K562 (cell line): ENCODE measurements around the gene P2RY8.

Source experiments
- CBX8 ChIP-seq: fragments of 200-600 bp; sonication (generic); IDR thresholded peaks from 2 replicates; pipeline ENCODE4 v1.6.1; 2012; ENCODE audit warnings: borderline replicate concordance, mixed run types, low read depth, mild to moderate bottlenecking, moderate library complexity, mixed read lengths, low read length, control low read depth, inconsistent platforms; ENCODE audit not compliant: poor library complexity, severe bottlenecking; ENCODE audit errors: extremely low read depth
- CHD2 ChIP-seq: IDR thresholded peaks from 2 replicates; pipeline ENCODE4 v1.6.1; 2011; ENCODE audit warnings: low read depth, low read length
- SRSF1 ChIP-seq: fragments of 200-400 bp; formaldehyde crosslinking; IDR thresholded peaks from 2 replicates; pipeline ENCODE4 v1.6.1; 2017; ENCODE audit warnings: mild to moderate bottlenecking, low read depth, low read length, moderate library complexity
- ZNF133 ChIP-seq: fragments of 250-450 bp; sonication (Bioruptor Pico); IDR thresholded peaks from 2 replicates; pipeline ENCODE4 v1.4.0; 2020; ENCODE audit warnings: mild to moderate bottlenecking
- ZNF274 ChIP-seq: IDR thresholded peaks from 2 replicates; pipeline ENCODE4 v1.6.1; 2011; ENCODE audit warnings: low read depth, mild to moderate bottlenecking, low read length, moderate library complexity, borderline replicate concordance
- TF ChIP-seq, protein P1 (sequence below): IDR thresholded peaks from 2 replicates; pipeline ENCODE4 v1.6.1; 2016; ENCODE audit warnings: missing genetic modification characterization, missing compliant biosample characterization
- TF ChIP-seq, protein P2 (sequence below), 2 experiments: fragments of 200-800 bp in 1 of 2; sonication (Bioruptor generic) in 1 of 2; sonication (generic) in 1 of 2; formaldehyde crosslinking in 1 of 2; IDR thresholded peaks in 1 of 2; conservative IDR thresholded peaks in 1 of 2; 2 replicates each; pipeline versions ENCODE4 v1.5.0 to v1.6.1; 2016 to 2020; ENCODE audit warnings: missing compliant biosample characterization in 1 of 2, missing genetic modification characterization in 1 of 2, missing genetic modification reagents in 1 of 2

DNA sequence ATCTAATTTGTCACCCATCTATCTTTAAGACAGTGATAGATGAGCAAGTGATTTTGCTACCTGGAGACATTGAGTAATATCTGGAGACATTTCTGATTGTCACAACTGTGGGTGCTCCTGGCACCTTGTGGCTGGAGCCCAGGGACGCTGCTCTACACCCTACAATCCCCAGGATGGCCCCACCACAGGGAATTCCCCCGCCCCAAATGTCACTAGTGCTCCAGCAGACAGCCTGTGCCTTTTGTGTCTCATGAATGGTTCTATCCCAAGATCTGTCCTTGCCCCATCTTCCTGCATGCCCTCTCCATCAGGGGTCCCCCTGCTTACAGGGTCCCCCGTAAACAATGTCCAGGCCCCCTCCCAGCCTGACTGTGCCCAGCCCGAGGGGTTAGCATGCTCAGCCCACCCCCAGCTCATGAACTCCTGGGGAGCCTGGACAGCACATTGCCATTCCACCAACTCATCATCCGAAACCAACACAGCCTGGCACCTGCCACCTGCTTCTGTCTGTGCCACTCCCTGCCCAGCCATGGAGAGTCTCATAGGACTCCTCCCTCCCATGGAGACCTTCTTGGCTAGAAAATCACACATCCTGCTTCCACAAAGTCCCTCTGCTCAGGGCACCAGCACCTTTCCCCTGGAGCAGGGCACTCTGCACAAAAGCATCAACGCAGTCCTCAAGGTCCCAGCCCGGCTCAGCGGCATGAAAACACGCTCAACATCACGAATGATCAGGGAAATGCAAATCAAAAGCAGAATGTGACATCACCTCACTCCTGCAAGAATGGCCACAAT, 5.7 kb downstream of the P2RY8 start:
- TF ChIP-seq, protein P1, sequence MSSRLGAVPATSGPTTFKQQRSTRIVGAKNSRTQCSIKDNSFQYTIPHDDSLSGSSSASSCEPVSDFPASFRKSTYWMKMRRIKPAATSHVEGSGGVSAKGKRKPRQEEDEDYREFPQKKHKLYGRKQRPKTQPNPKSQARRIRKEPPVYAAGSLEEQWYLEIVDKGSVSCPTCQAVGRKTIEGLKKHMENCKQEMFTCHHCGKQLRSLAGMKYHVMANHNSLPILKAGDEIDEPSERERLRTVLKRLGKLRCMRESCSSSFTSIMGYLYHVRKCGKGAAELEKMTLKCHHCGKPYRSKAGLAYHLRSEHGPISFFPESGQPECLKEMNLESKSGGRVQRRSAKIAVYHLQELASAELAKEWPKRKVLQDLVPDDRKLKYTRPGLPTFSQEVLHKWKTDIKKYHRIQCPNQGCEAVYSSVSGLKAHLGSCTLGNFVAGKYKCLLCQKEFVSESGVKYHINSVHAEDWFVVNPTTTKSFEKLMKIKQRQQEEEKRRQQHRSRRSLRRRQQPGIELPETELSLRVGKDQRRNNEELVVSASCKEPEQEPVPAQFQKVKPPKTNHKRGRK (tag): no peak
- TF ChIP-seq CBX8 (no peak), ZNF133 (CRISPR knock-in tag) (no peak), ZNF274 (no peak), CHD2 (no peak), SRSF1 (no peak)
- TF ChIP-seq, protein P2, sequence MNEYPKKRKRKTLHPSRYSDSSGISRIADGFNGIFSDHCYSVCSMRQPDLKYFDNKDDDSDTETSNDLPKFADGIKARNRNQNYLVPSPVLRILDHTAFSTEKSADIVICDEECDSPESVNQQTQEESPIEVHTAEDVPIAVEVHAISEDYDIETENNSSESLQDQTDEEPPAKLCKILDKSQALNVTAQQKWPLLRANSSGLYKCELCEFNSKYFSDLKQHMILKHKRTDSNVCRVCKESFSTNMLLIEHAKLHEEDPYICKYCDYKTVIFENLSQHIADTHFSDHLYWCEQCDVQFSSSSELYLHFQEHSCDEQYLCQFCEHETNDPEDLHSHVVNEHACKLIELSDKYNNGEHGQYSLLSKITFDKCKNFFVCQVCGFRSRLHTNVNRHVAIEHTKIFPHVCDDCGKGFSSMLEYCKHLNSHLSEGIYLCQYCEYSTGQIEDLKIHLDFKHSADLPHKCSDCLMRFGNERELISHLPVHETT (CRISPR knock-in tag; conservative IDR thresholded peaks at IDR 0.05 in 1 of 2, IDR thresholded peaks at IDR 0.05 in 1 of 2): no peak
